Stimulated activated CD4-positive, alpha-beta T cell treated with anti-CD3 and anti-CD28 coated beads, TNF-alpha, amount 100 ng/mL, for 4 hours (primary cell): ENCODE data around the gene NSUN2.

Source experiments
- DNase-seq, 3 experiments: peaks; one replicate each; pipeline ENCODE4 v3.0.0-alpha.2; 2020; ENCODE audit warnings: low read depth in 3 of 3

The NSUN2 gene

GRCh38 chr5:6557807-6558575 lies 74.9 kb downstream of the NSUN2 start:
- DNase-seq: no peak

GRCh38 chr5:6556802-6557102 lies 76.1 kb downstream of the NSUN2 start:
- DNase-seq: no peak

DNA sequence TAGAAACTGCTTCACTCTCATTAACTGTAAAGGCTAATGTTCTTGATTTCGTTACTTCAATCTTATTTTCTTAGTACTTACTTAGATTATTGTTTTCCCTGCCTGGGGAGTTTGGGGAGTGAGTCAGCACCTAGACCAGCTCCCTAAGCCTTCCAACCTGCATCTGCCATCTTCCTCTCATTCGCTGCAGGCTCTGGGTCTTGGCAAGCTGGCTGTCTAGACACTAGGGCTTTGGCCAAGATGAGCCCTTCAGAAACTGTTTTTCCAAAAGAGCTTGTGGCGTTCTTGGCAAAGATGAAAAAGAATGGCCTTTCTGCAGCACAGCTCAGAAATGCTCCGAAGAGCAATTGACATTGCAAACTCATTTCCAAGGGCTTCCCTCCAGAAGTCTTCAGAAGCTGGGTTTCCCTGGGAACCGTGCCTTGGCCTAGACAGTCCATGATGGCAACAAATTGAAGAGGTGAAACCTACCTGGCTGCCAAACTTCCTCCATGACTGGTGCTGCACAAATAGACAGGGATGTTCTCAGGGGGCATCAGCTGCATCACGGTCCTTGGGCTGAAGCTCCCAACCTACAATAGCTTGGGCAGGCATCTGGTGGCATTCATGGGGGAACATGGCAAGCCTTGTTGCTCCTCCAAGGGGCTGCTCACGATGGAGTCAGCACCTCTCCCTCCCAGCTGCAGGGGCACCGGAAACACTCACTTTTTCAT lies 76.6 kb downstream of the NSUN2 start:
- DNase-seq: no peak

GRCh38 chr5:6554812-6555211 lies 78.0 kb downstream of the NSUN2 start:
- DNase-seq: no peak

GRCh38 chr5:6553972-6554371 lies 78.9 kb downstream of the NSUN2 start:
- no peak for DNase-seq

DNA sequence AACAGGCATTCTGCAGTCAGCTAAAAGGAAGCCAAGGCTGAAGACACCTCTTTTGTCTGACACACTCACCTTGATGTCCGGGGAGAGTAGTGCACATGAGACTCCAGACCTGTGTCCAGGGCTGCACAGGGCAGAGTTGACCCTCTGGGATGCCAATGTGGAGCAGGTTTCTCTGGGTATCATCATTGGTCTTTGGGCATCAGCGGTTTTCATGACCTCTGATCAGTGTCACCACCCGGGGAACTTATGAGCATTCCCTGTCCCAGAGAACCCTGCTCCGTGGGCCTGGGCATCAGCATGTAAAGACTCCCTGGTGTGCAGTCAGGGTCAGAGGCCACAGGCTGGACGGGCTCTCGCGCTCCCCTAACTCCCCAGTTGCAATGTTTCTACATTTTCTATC lies 80.2 kb downstream of the NSUN2 start:
- DNase-seq: no peak

DNA sequence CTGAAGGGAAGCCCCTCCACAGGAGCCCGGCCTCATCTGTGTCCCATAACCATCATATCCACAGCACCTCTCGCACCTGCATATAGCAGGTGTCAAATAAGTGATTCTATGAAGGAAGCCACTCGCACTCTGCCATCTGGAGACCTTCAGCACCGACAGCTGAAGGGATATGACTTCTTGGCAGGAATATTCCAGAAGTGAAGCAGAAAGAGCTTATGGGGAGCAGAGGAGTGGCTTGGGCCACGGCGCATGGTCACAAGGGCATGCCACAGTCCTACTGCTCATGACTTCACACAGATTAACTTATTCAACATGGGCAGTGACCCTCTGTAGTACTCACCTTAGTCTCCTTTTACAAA lies 80.9 kb downstream of the NSUN2 start:
- no peak for DNase-seq

- DNase-seq: no peak
Observed at GRCh38 chr5:6551287-6551954, 81.4 kb downstream of the NSUN2 start.

DNA sequence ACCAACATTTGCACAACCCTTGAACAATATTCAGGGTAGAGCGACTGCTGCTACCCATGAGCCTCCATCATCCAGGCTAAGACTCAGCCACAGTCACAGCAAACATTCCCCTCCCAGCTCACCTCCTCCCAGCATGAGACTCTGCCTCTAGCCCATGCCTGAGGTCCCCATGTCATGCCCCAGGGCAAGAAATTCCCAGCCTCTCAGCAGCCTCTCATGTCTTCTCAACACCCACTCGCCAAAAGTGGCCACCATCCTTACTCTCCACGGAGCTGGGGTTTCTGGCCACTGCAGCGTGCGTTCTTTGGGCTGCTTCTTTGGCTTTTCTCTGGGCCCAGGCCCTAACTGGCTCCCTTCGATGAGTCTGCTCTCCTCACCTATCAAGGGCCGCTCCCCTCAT lies 82.2 kb downstream of the NSUN2 start:
- DNase-seq: no peak
